K562 (cell line): ENCODE results near the gene ARMC9. TPM values are rescaled to one million over a fixed set of nuclear protein-coding genes. Genes with fewer than 3 reads are reported as not detected.

Experiments
- ATAC-seq: fragments of 200-7000 bp; cut with Tn5 transposase; 3 replicates; pipeline ENCODE4 v1.9.1; 2020; ENCODE audit warnings: moderate library complexity
- BruUV-seq: library from RNA; stranded (reverse); fragments of 400-500 nt; replicated peaks from 2 replicates; lab custom pipeline; 2021; lab: Mats Ljungman, UMichigan
- CTCF ChIA-PET: fragments of 300-600 bp; formaldehyde crosslinking; extraction: SDS; loops from one replicate; lab custom pipeline; 2021; ENCODE audit warnings: low intra/inter-chr PET ratio; lab: Yijun Ruan, JAX
- POLR2A ChIA-PET: fragments of 300-600, 350-650 bp; sonication (Branson Sonifier 250); formaldehyde crosslinking; extraction: SDS; loops from one replicate; lab custom pipeline; 2021; ENCODE audit warnings: antibody characterized with exemption, inconsistent platforms; lab: Yijun Ruan, JAX
- DNase-seq, 4 experiments: peaks; one replicate each; pipeline versions ENCODE4 v3.0.0 to v3.0.0-alpha.2; 2011 to 2018; ENCODE audit warnings: low spot score in 3 of 4, mixed read lengths in 3 of 4; ENCODE audit errors: extremely low read depth in 1 of 4
- FAIRE-seq: peaks from 2 replicates; lab custom pipeline; 2011; peaks lifted over from hg19 to GRCh38; lab: Jason Lieb, UNC
- H2AFZ ChIP-seq: 2 replicates; pipeline ENCODE4 v1.6.0; 2011; ENCODE audit warnings: low read depth, low read length, control low read depth, inconsistent platforms
- H3K27ac ChIP-seq: fragments of 200-600 bp; 3 replicates; pipeline ENCODE4 v1.8.0; 2011; ENCODE audit warnings: low read depth, mild to moderate bottlenecking, control low read depth, inconsistent platforms, low read length, moderate library complexity, mixed read lengths; ENCODE audit errors: extremely low read depth
- H3K27me3 ChIP-seq, 2 experiments: fragments of 300-600 bp in 1 of 2; 2 replicates in 1 of 2; 3 replicates in 1 of 2; pipeline versions ENCODE4 v1.6.0 to v1.8.0; 2011; ENCODE audit warnings: inconsistent platforms in 2 of 2, low read length in 2 of 2, mild to moderate bottlenecking in 1 of 2, mixed read lengths in 1 of 2, moderate library complexity in 1 of 2; ENCODE audit not compliant: control insufficient read depth in 2 of 2, insufficient read depth in 2 of 2
- H3K36me3 ChIP-seq: fragments of 300-600 bp; 3 replicates; pipeline ENCODE4 v1.8.0; 2011; ENCODE audit warnings: mild to moderate bottlenecking, low read length, inconsistent platforms; ENCODE audit not compliant: control insufficient read depth, insufficient read depth
- H3K4me1 ChIP-seq, 2 experiments: fragments of 200-600 bp in 1 of 2; replicated peaks in 1 of 2; 2 replicates in 1 of 2; 3 replicates in 1 of 2; pipeline versions ENCODE4 v1.5.1 to v1.8.0; 2011; ENCODE audit warnings: inconsistent platforms in 2 of 2, low read length in 2 of 2, mild to moderate bottlenecking in 1 of 2, mixed read lengths in 1 of 2, moderate library complexity in 1 of 2; ENCODE audit not compliant: control insufficient read depth in 2 of 2, insufficient read depth in 2 of 2
- H3K4me2 ChIP-seq: 2 replicates; pipeline ENCODE4 v1.6.1; 2011; ENCODE audit warnings: low read length, control low read depth, inconsistent platforms, mixed read lengths; ENCODE audit not compliant: insufficient read depth
- H3K4me3 ChIP-seq: fragments of 200-600 bp; sonication (generic), shearing (Covaris generic); 2 replicates; pipeline ENCODE4 v1.5.1; 2016; ENCODE audit warnings: control low read depth, inconsistent platforms
- H3K79me2 ChIP-seq: fragments of 200-600 bp; 3 replicates; pipeline ENCODE4 v1.8.0; 2011; ENCODE audit warnings: low read length, inconsistent platforms; ENCODE audit not compliant: control insufficient read depth, insufficient read depth
- H3K9ac ChIP-seq, 2 experiments: 2 replicates each; pipeline versions ENCODE4 v1.6.0 to v1.6.1; 2011; ENCODE audit warnings: low read depth in 2 of 2, low read length in 2 of 2, control low read depth in 1 of 2, inconsistent platforms in 1 of 2, mild to moderate bottlenecking in 1 of 2, mixed read lengths in 1 of 2; ENCODE audit not compliant: insufficient read depth in 1 of 2
- H3K9me1 ChIP-seq: one replicate; pipeline ENCODE4 v1.6.0; 2011; ENCODE audit warnings: inconsistent platforms, mild to moderate bottlenecking, low read length, moderate library complexity; ENCODE audit not compliant: control insufficient read depth, insufficient read depth
- H3K9me3 ChIP-seq: replicated peaks from 2 replicates; pipeline ENCODE4 v1.5.1; 2011; ENCODE audit warnings: low read depth, low read length, inconsistent platforms; ENCODE audit not compliant: control insufficient read depth, insufficient read depth
- H4K20me1 ChIP-seq: replicated peaks from 2 replicates; pipeline ENCODE4 v1.6.1; 2011; ENCODE audit warnings: low read length, inconsistent platforms, mixed read lengths; ENCODE audit not compliant: control insufficient read depth, insufficient read depth
- ATF1 ChIP-seq, 2 experiments: fragments of 450-650 bp in 1 of 2; IDR thresholded peaks; 2 replicates each; pipeline ENCODE4 v1.6.1; 2016; ENCODE audit warnings: missing compliant biosample characterization in 1 of 2, missing genetic modification characterization in 1 of 2
- ETV6 ChIP-seq, 3 experiments: fragments of 150-350 bp in 1 of 3; sonication (generic) in 1 of 3; formaldehyde crosslinking in 1 of 3; IDR thresholded peaks; 2 replicates each; pipeline versions ENCODE4 v1.6.1 to v1.8.0; 2014 to 2022; ENCODE audit warnings: borderline replicate concordance in 2 of 3, low read depth in 2 of 3, antibody characterized with exemption in 1 of 3, low read length in 1 of 3, mild to moderate bottlenecking in 1 of 3, missing genetic modification reagents in 1 of 3
- KLF16 ChIP-seq: IDR thresholded peaks from 2 replicates; pipeline ENCODE4 v1.6.1; 2016; ENCODE audit warnings: antibody characterized with exemption
- MAZ ChIP-seq, 2 experiments: fragments of 450-650 bp in 1 of 2; sonication (generic) in 1 of 2; formaldehyde crosslinking; IDR thresholded peaks in 1 of 2; conservative IDR thresholded peaks in 1 of 2; 2 replicates each; pipeline versions ENCODE4 v1.4.0 to v1.5.0; 2020; ENCODE audit warnings: mild to moderate bottlenecking in 1 of 2, missing genetic modification reagents in 1 of 2
- NONO ChIP-seq, 2 experiments: fragments of 200-400 bp in 1 of 2; fragments of 450-650 bp in 1 of 2; formaldehyde crosslinking in 1 of 2; IDR thresholded peaks; 2 replicates each; pipeline ENCODE4 v1.6.1; 2017; ENCODE audit warnings: low read depth in 2 of 2, mild to moderate bottlenecking in 2 of 2, moderate library complexity in 2 of 2, low read length in 1 of 2
- ZNF143 ChIP-seq: sonication (generic); formaldehyde crosslinking; IDR thresholded peaks from 2 replicates; pipeline ENCODE4 v1.9.0; 2022; ENCODE audit warnings: mild to moderate bottlenecking, missing genetic modification reagents
- ZNF263 ChIP-seq: sonication (generic); formaldehyde crosslinking; IDR thresholded peaks from 2 replicates; pipeline ENCODE4 v1.8.0; 2022; ENCODE audit warnings: mild to moderate bottlenecking, missing genetic modification reagents, borderline replicate concordance
- ZNF3 ChIP-seq: fragments of 250-450 bp; sonication (Bioruptor Pico); IDR thresholded peaks from 2 replicates; pipeline ENCODE4 v1.5.0; 2021; ENCODE audit warnings: mild to moderate bottlenecking, moderate library complexity
- WGBS: fragments of 100-300 bp; shearing (Covaris generic); methylation state at CpG from one replicate; pipeline ENCODE4 v1.1.6; 2016; ENCODE audit warnings: low coverage, mixed read lengths; ENCODE audit not compliant: insufficient coverage; ENCODE audit errors: missing lambda C conversion rate; 5-methylcytosine and 5-hydroxymethylcytosine counted together
- in situ Hi-C: fragments of 300-500 bp; cut with MboI; formaldehyde crosslinking; loops from 4 replicates; pipeline ENCODE4 v1.15.0; 2018; ENCODE audit warnings: inconsistent platforms, mixed read lengths
- intact Hi-C: fragments of 100-400 bp; cut with micrococcal nuclease; formaldehyde crosslinking; loops from 2 replicates; pipeline ENCODE4 v1.14.2; 2022
- polyA plus RNA-seq, 8 experiments: library from polyadenylated mRNA; depleted of rRNA in 4 of 8; stranded (reverse) in 5 of 8; unstranded in 3 of 8; fragments of >200 nt; fragmentation: Nextera tagmentation in 2 of 8; fragmentation: Illumina TruSeq in 1 of 8; extraction: Ambion mirVana in 2 of 8; extraction: Trizol in 1 of 8; gene quantifications; 2 replicates each; pipeline versions ENCODE4 v1.2.1 to v1.2.3, GENCODE V29; 2011 to 2014; ENCODE audit warnings: inconsistent platforms in 1 of 8, missing spikeins in 1 of 8
- total RNA-seq, 7 experiments: library from RNA; depleted of rRNA in 6 of 7; stranded (reverse); fragments of >200 nt in 6 of 7; fragmentation: Illumina TruSeq in 2 of 7; extraction: Trizol in 2 of 7; gene quantifications; 2 replicates each; pipeline versions ENCODE4 v1.2.1 to v1.2.3, GENCODE V29; 2011 to 2021; ENCODE audit warnings: low replicate concordance in 1 of 7
- TF ChIP-seq, protein P1 (sequence below): sonication (generic); formaldehyde crosslinking; IDR thresholded peaks from 2 replicates; pipeline ENCODE4 v1.8.1; 2023; ENCODE audit warnings: mild to moderate bottlenecking, missing genetic modification reagents, moderate library complexity

Gene ARMC9
- total and polyA plus RNA-seq, 9 of the 15 experiments (the other 6 are each of a cell fraction or from before 2014, with no cell fraction given) = 0.36 to 2.3 (median 1.1) TPM

DNA sequence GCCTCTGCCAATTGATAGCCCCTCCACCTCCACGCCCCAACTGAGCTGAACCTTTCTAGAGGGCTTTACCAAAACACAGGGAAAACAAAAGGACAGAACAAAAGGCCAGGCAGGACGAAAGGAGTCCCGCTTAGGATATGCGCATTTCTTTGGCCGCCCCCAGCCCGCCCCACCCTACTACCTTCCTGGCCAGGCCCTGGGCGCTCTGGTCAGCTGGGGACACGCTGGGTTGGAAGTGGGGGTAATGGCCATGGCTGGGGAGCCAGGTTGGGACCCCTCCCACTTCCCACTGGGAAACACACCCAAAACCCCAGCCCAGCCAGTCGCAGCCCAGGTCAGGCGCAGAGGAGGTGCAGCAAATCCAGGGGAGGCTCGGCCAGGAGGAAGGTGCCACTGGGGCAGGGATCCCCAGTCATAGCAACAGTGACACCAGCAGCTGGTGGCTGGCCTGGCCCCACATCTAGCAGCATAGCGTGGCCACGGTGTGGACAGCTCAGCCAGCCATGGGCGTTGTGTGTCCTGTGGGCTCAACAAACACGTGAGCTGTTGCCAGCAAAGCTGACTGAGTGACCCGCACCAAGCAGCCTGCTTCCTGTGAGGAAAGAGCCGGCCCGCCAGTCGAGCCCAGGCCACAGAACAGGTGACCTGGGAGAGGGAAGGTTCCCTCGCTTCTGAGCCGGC, 172.5 kb downstream of the ARMC9 start:
- POLR2A ChIA-PET = interaction anchor here (0.5 to 0.6 kb wide), 2 partner anchors 17 kb away, joined by 3 read pairs; no protein-coding TSS in a partner anchor

More for the DNA sequence above, 172.5 kb downstream of the ARMC9 start:
- TF ChIP-seq, protein P1, sequence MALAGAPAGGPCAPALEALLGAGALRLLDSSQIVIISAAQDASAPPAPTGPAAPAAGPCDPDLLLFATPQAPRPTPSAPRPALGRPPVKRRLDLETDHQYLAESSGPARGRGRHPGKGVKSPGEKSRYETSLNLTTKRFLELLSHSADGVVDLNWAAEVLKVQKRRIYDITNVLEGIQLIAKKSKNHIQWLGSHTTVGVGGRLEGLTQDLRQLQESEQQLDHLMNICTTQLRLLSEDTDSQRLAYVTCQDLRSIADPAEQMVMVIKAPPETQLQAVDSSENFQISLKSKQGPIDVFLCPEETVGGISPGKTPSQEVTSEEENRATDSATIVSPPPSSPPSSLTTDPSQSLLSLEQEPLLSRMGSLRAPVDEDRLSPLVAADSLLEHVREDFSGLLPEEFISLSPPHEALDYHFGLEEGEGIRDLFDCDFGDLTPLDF (CRISPR knock-in tag) = no peak
- TF ChIP-seq ZNF3 (CRISPR knock-in tag) (no peak), NONO (IDR thresholded peaks at IDR 0.05; ENCODE audit: low read depth in 2 of 2, low read length in 1 of 2) (no peak), MAZ (CRISPR knock-in tag; conservative IDR thresholded peaks at IDR 0.05 in 1 of 2, IDR thresholded peaks at IDR 0.05 in 1 of 2) (no peak), KLF16 (no peak), ZNF143 (CRISPR knock-in tag) (no peak), ETV6 (IDR thresholded peaks at IDR 0.05; ENCODE audit: borderline replicate concordance in 1 of 2, low read depth in 2 of 2, low read length in 1 of 2) (no peak), ETV6 (CRISPR knock-in tag; IDR thresholded peaks at IDR 0.05; ENCODE audit: borderline replicate concordance) (no peak), ATF1 (CRISPR knock-in tag; IDR thresholded peaks at IDR 0.05) (no peak), ATF1 (tag; IDR thresholded peaks at IDR 0.05) (no peak), ZNF263 (CRISPR knock-in tag) (no peak)
- Histone ChIP-seq H3K9me1 (no peaks in the 10 kb centered on the region), H3K9ac (peak overlapping the region in 1 of 2 experiments; percentile 20; a peak in 1 of 4 replicates), H3K36me3 (no peaks in the 10 kb centered on the region), H3K79me2 (no peaks in the 10 kb centered on the region), H3K27me3 (peaks cover 0 to 7% of the 10 kb centered on the region in 2 experiments; a peak in 1 of 5 replicates), H4K20me1 (no peaks in the 10 kb centered on the region), H3K4me1 (peaks cover 13 to 14% of the 10 kb centered on the region in 2 experiments; a peak in 4 of 5 replicates), H3K4me2 (no peak overlapping the region), H3K9me3 (no peaks in the 10 kb centered on the region), H3K27ac (no peak overlapping the region), H3K4me3 (no peak overlapping the region), H2AFZ (no peak overlapping the region)
- CTCF ChIA-PET = no interaction called here
- intact Hi-C loops (no loop called here), in situ Hi-C loops (no loop called here)
- WGBS = 49% methylated on average over 8 of the region's 21 CpGs
- no peak for FAIRE-seq
- BruUV-seq = no TSS peak
- DNase-seq = no peak
- ATAC-seq = no peak
